Measurements from ENCODE around the gene ZFP57. TPM values are rescaled to one million over a fixed set of nuclear protein-coding genes. Genes with fewer than 3 reads are reported as not detected.

ZFP57 gene
- total and polyA plus RNA-seq, 4 donors, result 0.01 to 2.4 (median 1.1) TPM

DNA sequence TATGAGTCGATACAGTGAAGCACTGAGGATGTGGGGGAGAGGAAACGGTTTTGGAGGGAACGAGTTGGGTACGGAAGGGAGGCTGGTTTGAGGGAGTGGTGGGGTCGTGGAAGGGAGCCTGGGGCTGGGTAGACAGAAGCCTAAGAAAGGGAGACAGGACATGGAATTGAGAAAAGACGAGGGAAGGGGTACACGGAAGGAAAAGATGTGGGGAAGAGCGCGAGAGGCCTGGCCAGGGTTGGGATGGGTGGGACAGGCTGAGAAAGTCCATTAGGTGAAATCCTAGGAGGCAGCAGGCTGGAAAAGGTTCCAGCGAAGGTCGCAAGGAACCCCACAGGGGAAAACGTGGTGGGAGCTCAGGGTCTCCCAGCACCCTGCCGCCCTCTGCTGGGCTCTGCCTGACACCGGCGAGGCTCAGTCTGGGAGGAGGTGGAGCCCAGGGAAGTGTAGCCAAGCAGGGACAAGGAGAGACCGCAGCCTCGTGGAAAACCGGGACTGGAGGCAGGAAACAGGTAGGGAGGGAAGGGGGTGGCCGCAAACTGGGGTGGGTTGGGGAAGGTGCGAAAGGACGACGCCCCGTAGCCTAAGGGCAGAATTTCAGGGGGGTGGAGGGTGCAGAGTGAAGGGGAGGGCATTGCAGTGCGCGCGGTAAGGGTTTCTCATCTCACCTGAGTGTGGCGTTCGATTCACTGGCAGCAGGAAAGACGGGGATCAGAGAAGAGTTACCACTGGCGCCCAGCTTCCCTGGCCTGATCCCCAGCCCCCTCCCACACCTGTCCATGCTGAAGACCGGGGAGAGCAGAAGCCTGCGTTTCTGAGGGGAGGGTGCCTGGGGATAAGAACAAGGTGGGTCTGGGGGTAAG, 52.3 kb downstream of the ZFP57 start:
- WGBS, 2 donors, result 2 to 5% methylated on average over 32 of the region's 32 CpGs
- H3K9ac ChIP-seq (ENCODE audit: insufficient read depth in 1 of 2, low read length in 2 of 2), result peak overlapping the region in 1 of 2 donors; percentile 90
- TF ChIP-seq, protein P1, sequence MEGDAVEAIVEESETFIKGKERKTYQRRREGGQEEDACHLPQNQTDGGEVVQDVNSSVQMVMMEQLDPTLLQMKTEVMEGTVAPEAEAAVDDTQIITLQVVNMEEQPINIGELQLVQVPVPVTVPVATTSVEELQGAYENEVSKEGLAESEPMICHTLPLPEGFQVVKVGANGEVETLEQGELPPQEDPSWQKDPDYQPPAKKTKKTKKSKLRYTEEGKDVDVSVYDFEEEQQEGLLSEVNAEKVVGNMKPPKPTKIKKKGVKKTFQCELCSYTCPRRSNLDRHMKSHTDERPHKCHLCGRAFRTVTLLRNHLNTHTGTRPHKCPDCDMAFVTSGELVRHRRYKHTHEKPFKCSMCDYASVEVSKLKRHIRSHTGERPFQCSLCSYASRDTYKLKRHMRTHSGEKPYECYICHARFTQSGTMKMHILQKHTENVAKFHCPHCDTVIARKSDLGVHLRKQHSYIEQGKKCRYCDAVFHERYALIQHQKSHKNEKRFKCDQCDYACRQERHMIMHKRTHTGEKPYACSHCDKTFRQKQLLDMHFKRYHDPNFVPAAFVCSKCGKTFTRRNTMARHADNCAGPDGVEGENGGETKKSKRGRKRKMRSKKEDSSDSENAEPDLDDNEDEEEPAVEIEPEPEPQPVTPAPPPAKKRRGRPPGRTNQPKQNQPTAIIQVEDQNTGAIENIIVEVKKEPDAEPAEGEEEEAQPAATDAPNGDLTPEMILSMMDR (IDR thresholded peaks at IDR 0.05; ENCODE audit: control extremely low read depth, extremely low read depth), result peak; percentile 58

DNA sequence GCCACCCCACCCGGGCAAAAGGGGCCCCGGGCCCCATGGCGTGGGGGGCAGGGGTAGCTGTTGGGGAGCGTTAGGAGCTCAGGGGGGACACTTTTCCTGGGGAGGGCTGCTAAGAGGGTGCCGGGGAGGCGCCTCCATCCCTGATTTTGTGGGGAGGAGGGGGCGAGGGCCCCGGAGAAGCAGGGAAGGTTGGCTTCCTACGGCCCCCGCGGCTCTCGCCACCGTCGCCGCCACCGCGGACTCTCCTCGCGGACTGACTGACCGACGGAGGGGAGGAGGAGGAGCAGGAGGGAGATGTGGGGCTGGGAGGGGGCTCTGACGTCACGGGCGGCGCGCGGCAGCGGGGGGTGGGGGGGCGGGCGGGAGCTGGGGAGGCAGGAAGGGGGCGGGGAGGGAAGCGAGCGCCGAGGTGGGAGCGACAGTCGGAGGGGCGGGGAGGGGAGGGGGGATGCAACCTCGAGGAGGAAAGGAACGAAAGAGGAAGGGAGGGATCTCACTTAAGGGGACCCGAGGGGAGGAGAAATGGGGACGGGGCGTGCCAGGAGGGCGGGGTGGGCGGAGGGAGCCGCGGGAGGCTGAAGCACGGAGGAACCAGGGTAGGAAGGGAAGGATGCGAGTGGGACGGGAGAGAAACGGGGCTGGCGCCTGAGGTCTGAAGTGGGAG, 53.1 kb downstream of the ZFP57 start:
- H3K36me3 ChIP-seq (ENCODE audit: control insufficient read depth in 4 of 4, insufficient read depth in 4 of 4, low read length in 4 of 4), result peaks cover 0 to 7% (median 4%) of the 10 kb centered on the region in 4 donors
- DNase-seq (peak; percentile 90 to 96 (median 91)), ATAC-seq (ENCODE audit: insufficient read depth, low FRiP score) (no peak)
- H3K27ac ChIP-seq (ENCODE audit: low read depth in 1 of 2, low read length in 1 of 2), result peak overlapping the region in 1 of 2 donors; percentile 54
- H3K27me3 ChIP-seq (ENCODE audit: control insufficient read depth in 3 of 3, insufficient read depth in 3 of 3, low read length in 2 of 3), result no peaks in the 10 kb centered on the region
- peaks cover 0 to 24% (median 15%) of the 10 kb centered on the region in 5 donors for H3K4me1 ChIP-seq (ENCODE audit: control insufficient read depth in 5 of 5, insufficient read depth in 5 of 5, low read length in 5 of 5)
- H3K9me3 ChIP-seq (ENCODE audit: control insufficient read depth in 4 of 4, insufficient read depth in 3 of 4, low read length in 3 of 4), result no peaks in the 10 kb centered on the region
- H3K4me3 ChIP-seq, result peak overlapping the region; percentile 41
- peak overlapping the region; percentile 55 to 90 for H3K9ac ChIP-seq (ENCODE audit: insufficient read depth in 1 of 2, low read length in 2 of 2)
- TF ChIP-seq, protein P1 (IDR thresholded peaks at IDR 0.05; ENCODE audit: control extremely low read depth, extremely low read depth), result no peak
- WGBS, 2 donors, result 1% methylated on average over 45 to 51 of the region's 51 CpGs

More for the DNA sequence above, 52.3 kb downstream of the ZFP57 start:
- Histone ChIP-seq H3K4me1 (ENCODE audit: control insufficient read depth in 5 of 5, insufficient read depth in 5 of 5, low read length in 5 of 5) (peaks cover 0 to 24% (median 15%) of the 10 kb centered on the region in 5 donors), H3K4me3 (peak overlapping the region; percentile 40), H3K27me3 (ENCODE audit: control insufficient read depth in 3 of 3, insufficient read depth in 3 of 3, low read length in 2 of 3) (no peaks in the 10 kb centered on the region), H3K9me3 (ENCODE audit: control insufficient read depth in 4 of 4, insufficient read depth in 3 of 4, low read length in 3 of 4) (no peaks in the 10 kb centered on the region), H3K27ac (ENCODE audit: low read depth in 1 of 2, low read length in 1 of 2) (peak overlapping the region in 1 of 2 donors; percentile 54), H3K36me3 (ENCODE audit: control insufficient read depth in 4 of 4, insufficient read depth in 4 of 4, low read length in 4 of 4) (peaks cover 0 to 3% (median under 1%) of the 10 kb centered on the region in 4 donors)
- ATAC-seq (ENCODE audit: insufficient read depth, low FRiP score) (peak; percentile 28), DNase-seq (peak; percentile 86 to 90 (median 87))

DNA sequence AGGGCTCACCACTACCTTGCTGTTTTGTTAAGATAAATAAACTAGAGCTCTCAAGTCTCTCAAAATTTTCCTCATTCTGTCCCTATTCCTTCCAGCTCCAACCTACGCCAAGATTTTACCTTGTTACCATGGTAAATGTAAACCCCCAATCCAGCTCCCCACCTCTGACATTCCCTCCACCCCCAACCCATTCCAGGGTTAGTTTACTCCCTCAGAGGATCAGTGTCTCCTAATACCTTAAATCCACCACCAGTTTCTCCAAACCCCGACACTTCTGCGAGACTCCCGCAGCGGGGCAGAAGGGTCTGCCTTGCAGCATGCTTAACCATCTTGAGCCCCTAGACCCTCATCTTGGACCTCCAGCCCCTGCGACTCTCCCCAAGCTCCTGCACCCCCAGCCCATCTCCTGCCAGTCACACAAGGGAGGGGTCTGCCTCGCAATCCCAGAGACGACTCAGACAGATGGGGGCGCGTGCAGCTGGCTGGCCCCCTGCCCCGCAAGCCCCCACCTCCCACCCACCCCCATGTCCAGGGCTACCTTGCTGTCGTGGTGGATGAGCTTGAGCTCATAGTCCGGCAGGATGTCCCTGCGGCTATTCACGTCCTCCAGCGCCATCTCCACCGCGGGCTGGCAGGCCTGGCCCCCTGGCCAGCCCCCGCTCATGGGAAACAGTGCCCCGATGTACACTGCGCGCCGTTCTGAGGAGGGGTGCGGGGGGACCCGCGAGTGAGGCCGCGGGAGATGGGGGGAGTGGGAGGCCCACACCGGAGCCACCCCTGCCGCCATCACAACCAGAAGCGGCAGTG, 53.8 kb downstream of the ZFP57 start:
- Histone ChIP-seq H3K9me3 (ENCODE audit: control insufficient read depth in 4 of 4, insufficient read depth in 3 of 4, low read length in 3 of 4) (no peaks in the 10 kb centered on the region), H3K36me3 (ENCODE audit: control insufficient read depth in 4 of 4, insufficient read depth in 4 of 4, low read length in 4 of 4) (peaks cover 0 to 10% (median 5%) of the 10 kb centered on the region in 4 donors), H3K4me3 (peak overlapping the region; percentile 41), H3K4me1 (ENCODE audit: control insufficient read depth in 5 of 5, insufficient read depth in 5 of 5, low read length in 5 of 5) (peaks cover 0 to 24% (median 14%) of the 10 kb centered on the region in 5 donors), H3K9ac (ENCODE audit: insufficient read depth in 1 of 2, low read length in 2 of 2) (peak overlapping the region in 1 of 2 donors; percentile 55), H3K27me3 (ENCODE audit: control insufficient read depth in 3 of 3, insufficient read depth in 3 of 3, low read length in 2 of 3) (no peaks in the 10 kb centered on the region), H3K27ac (ENCODE audit: low read depth in 1 of 2, low read length in 1 of 2) (no peak overlapping the region)
- 28 to 29% methylated on average over 31 of the region's 31 CpGs for WGBS, 2 donors
- no peak for ATAC-seq (ENCODE audit: insufficient read depth, low FRiP score)
- peak in 2 of 3 donors; percentile 19 to 38 for DNase-seq
- TF ChIP-seq, protein P1 (IDR thresholded peaks at IDR 0.05; ENCODE audit: control extremely low read depth, extremely low read depth), result no peak

Measured in lung (tissue), 12 donors.